ENCODE results near the gene GAGE12G. TPM values are rescaled to one million over a fixed set of nuclear protein-coding genes. Genes with fewer than 3 reads are reported as not detected.
A peak's percentile ranks its signal among the peaks of the same experiment; 100 is the strongest.
"Not testable (repeated sequence)": the region's sequence is repeated elsewhere in the genome, so short reads cannot be mapped to it uniquely, and the experiment has no call there.

GAGE12G gene, protein sequence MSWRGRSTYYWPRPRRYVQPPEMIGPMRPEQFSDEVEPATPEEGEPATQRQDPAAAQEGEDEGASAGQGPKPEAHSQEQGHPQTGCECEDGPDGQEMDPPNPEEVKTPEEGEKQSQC
- total RNA-seq: not detected

- H3K4me3 ChIP-seq; intact Hi-C loops (cut with DNase I; ENCODE audit: low total_unique reads); DNase-seq; H3K9me3 ChIP-seq; H3K36me3 ChIP-seq; H3K4me1 ChIP-seq; H3K27ac ChIP-seq; H3K27me3 ChIP-seq: not testable (repeated sequence)
Observed at GRCh38 chrX:49570100-49570499, at the start of gene GAGE12G. TSS of gene GAGE12G (plus strand) at chrX:49570400. CDS start at chrX:49571555, 1,155 bp downstream.

GRCh38 chrX:49531877-49532276 lies 38.3 kb upstream of the GAGE12G start, which contains the start of gene GAGE12C:
TSS of gene GAGE12C (plus strand) at chrX:49532177. CDS start at chrX:49533332, 1,155 bp downstream.
- H3K27ac ChIP-seq; intact Hi-C loops (cut with DNase I; ENCODE audit: low total_unique reads); H3K27me3 ChIP-seq; H3K4me3 ChIP-seq; H3K9me3 ChIP-seq; DNase-seq; H3K4me1 ChIP-seq; H3K36me3 ChIP-seq: not testable (repeated sequence)

GRCh38 chrX:49541433-49541832 lies 28.8 kb upstream of the GAGE12G start, which contains the start of gene GAGE12D:
TSS of gene GAGE12D (plus strand) at chrX:49541733. CDS start at chrX:49542888, 1,155 bp downstream.
- H3K4me3 ChIP-seq; intact Hi-C loops (cut with DNase I; ENCODE audit: low total_unique reads); H3K9me3 ChIP-seq; DNase-seq; H3K4me1 ChIP-seq; H3K27ac ChIP-seq; H3K27me3 ChIP-seq; H3K36me3 ChIP-seq: not testable (repeated sequence)

GRCh38 chrX:49550989-49551388 lies 19.2 kb upstream of the GAGE12G start, which contains the start of gene GAGE12E:
TSS of gene GAGE12E (plus strand) at chrX:49551289. CDS start at chrX:49552444, 1,155 bp downstream.
- H3K36me3 ChIP-seq; H3K4me1 ChIP-seq; DNase-seq; H3K27ac ChIP-seq; H3K27me3 ChIP-seq; intact Hi-C loops (cut with DNase I; ENCODE audit: low total_unique reads); H3K4me3 ChIP-seq; H3K9me3 ChIP-seq: not testable (repeated sequence)

DNA sequence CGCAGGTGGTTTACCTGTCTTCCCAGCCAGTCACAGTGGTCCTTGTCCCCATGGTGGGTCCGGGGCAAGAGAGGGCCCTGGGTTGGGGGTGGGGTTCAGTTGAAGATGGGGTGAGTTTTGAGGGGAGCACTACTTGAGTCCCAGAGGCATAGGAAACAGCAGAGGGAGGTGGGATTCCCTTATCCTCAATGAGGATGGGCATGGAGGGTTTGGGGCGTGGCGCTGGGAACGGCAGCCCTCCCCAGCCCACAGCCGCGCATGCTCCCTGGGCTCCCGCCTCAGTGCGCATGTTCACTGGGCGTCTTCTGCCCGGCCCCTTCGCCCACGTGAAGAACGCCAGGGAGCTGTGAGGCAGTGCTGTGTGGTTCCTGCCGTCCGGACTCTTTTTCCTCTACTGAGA lies 9.7 kb upstream of the GAGE12G start, which contains the start of gene GAGE12F:
TSS of gene GAGE12F (plus strand) at position 301 of the 400 bp plus-strand sequence. CDS start 1,155 bp downstream, outside the sequence.
- H3K27me3 ChIP-seq; H3K27ac ChIP-seq; H3K4me3 ChIP-seq; intact Hi-C loops (cut with DNase I; ENCODE audit: low total_unique reads); H3K4me1 ChIP-seq; DNase-seq; H3K9me3 ChIP-seq; H3K36me3 ChIP-seq: not testable (repeated sequence)

- H3K4me1 ChIP-seq; H3K9me3 ChIP-seq; DNase-seq; intact Hi-C loops (cut with DNase I; ENCODE audit: low total_unique reads); H3K27ac ChIP-seq; H3K27me3 ChIP-seq; H3K36me3 ChIP-seq; H3K4me3 ChIP-seq: not testable (repeated sequence)
Observed at GRCh38 chrX:49568728-49569127, 1.5 kb upstream of the GAGE12G start.

DNA sequence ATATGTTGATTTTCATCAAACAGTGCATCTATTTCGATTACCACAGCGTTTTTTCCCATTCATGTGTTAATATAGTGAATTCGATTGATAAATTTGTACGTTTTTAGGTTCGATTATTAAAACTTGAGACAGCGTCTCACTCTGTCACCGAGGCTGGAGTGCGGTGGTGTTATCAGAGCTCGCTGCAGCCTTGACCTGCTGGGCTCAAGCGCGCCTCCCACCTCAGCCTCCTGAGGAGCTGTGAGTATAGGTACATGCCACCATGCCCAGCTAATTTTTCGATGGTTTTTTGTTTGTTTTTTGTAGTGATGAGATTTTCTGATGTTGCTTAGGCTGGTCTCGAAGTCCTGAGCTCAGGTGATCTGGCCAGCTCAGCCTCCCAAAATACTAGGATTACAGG lies 1.0 kb upstream of the GAGE12G start:
- intact Hi-C loops (cut with DNase I; ENCODE audit: low total_unique reads); H3K27me3 ChIP-seq; H3K36me3 ChIP-seq; H3K9me3 ChIP-seq; H3K4me3 ChIP-seq; H3K4me1 ChIP-seq; H3K27ac ChIP-seq; DNase-seq: not testable (repeated sequence)

GRCh38 chrX:49579649-49580048 lies 9.4 kb downstream of the GAGE12G start, which contains the start of gene GAGE12H:
TSS of gene GAGE12H (plus strand) at chrX:49579949. CDS start at chrX:49581104, 1,155 bp downstream.
- H3K9me3 ChIP-seq; H3K27me3 ChIP-seq; H3K36me3 ChIP-seq; DNase-seq; intact Hi-C loops (cut with DNase I; ENCODE audit: low total_unique reads); H3K4me1 ChIP-seq; H3K27ac ChIP-seq; H3K4me3 ChIP-seq: not testable (repeated sequence)

- intact Hi-C loops (cut with DNase I; ENCODE audit: low total_unique reads); H3K4me3 ChIP-seq; H3K27me3 ChIP-seq; H3K4me1 ChIP-seq; H3K9me3 ChIP-seq; H3K36me3 ChIP-seq; H3K27ac ChIP-seq; DNase-seq: not testable (repeated sequence)
Observed at GRCh38 chrX:49589196-49589595, 19.0 kb downstream of the GAGE12G start, which contains the start of gene GAGE2A. TSS of gene GAGE2A (plus strand) at chrX:49589496. CDS start at chrX:49590651, 1,155 bp downstream.

DNA sequence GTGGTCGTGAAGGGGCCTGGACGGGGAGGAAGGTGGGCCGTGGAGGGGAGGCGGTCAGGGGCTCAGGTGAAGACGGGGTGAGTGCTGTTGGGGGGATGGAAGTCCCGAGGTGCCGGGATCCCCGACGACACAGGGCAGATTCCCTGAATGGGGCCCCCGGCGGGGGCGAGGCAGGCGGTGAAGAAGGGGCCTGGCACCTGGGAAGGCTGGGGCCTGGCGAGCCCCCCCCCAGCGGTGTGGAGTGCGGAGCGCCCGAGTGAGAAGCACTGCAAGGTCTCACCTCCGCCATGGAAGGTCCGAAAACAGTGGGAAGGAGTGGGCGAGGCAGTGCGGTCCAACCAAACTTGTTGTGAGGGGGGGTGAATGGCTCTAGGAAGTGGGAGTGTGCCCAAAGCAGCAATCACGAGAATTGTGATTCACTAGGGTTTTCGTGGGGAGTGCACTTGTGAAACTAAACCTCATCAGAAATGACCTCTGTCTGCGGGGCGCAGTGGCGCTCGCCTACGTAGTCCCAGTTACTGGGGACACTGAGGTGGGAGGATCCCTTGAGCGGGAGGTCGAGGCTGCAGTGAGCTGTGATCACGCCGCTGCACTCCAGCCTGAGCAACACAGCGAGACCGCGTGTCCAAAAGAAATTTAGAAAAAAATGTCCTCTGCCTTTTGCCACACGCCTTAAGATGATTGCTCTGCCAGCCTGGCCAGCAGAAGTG lies 19.7 kb downstream of the GAGE12G start:
- H3K27me3 ChIP-seq; H3K4me3 ChIP-seq; H3K36me3 ChIP-seq; H3K4me1 ChIP-seq; H3K9me3 ChIP-seq; intact Hi-C loops (cut with DNase I; ENCODE audit: low total_unique reads); H3K27ac ChIP-seq: not testable (repeated sequence)
- DNase-seq: peak; percentile 14 to 21

DNA sequence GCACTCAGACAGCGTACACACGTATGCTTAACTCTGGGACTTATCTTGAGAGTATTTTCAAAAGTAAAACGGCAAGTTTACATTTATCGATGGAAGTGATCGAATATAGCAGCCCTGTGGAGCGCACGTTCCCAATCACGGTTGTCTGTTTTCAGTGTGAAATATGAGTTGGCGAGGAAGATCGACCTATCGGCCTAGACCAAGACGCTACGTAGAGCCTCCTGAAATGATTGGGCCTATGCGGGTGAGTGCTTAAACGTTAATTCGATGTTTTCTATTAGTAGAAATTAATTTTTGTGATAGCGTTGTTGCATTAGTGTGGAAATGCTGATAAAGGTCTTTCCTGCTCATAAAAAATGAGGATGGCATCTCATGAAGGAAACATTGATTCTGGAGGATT lies 20.3 kb downstream of the GAGE12G start:
- DNase-seq; H3K9me3 ChIP-seq; H3K27ac ChIP-seq; H3K27me3 ChIP-seq; H3K36me3 ChIP-seq; H3K4me1 ChIP-seq; intact Hi-C loops (cut with DNase I; ENCODE audit: low total_unique reads); H3K4me3 ChIP-seq: not testable (repeated sequence)

DNA sequence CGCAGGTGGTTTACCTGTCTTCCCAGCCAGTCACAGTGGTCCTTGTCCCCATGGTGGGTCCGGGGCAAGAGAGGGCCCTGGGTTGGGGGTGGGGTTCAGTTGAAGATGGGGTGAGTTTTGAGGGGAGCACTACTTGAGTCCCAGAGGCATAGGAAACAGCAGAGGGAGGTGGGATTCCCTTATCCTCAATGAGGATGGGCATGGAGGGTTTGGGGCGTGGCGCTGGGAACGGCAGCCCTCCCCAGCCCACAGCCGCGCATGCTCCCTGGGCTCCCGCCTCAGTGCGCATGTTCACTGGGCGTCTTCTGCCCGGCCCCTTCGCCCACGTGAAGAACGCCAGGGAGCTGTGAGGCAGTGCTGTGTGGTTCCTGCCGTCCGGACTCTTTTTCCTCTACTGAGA lies 28.5 kb downstream of the GAGE12G start, which contains the start of gene GAGE1:
TSS of gene GAGE1 (plus strand) at position 301 of the 400 bp plus-strand sequence. CDS start 1,155 bp downstream, outside the sequence.
- H3K4me1 ChIP-seq; H3K36me3 ChIP-seq; H3K4me3 ChIP-seq; DNase-seq; H3K27ac ChIP-seq; intact Hi-C loops (cut with DNase I; ENCODE audit: low total_unique reads); H3K9me3 ChIP-seq; H3K27me3 ChIP-seq: not testable (repeated sequence)
